Stimulated activated CD4-positive, alpha-beta T cell treated with anti-CD3 and anti-CD28 coated beads, TNF-alpha, amount 100 ng/mL, for 1 hour (primary cell): Measurements from ENCODE around the gene FBXO31.
A peak's percentile ranks its signal among the peaks of the same experiment; 100 is the strongest.

Experiments used
- DNase-seq, 3 donors: peaks; one replicate each; pipeline ENCODE4 v3.0.0-alpha.2; 2020; ENCODE audit warnings: low read depth in 3 of 3, low spot score in 1 of 3

The FBXO31 gene

GRCh38 chr16:87316450-87316922 is 67.1 kb downstream of the FBXO31 start:
- DNase-seq = no peak

- no peak for DNase-seq
Measured at GRCh38 chr16:87314990-87315420, 68.6 kb downstream of the FBXO31 start.

GRCh38 chr16:87312008-87312407 is 71.6 kb downstream of the FBXO31 start:
- no peak for DNase-seq

- DNase-seq = no peak
Measured at GRCh38 chr16:87311387-87311786, 72.2 kb downstream of the FBXO31 start.

- no peak for DNase-seq
Measured at GRCh38 chr16:87310610-87311009, 73.0 kb downstream of the FBXO31 start.

- no peak for DNase-seq
Measured at GRCh38 chr16:87309620-87310525, 73.7 kb downstream of the FBXO31 start.

GRCh38 chr16:87308826-87309225 is 74.8 kb downstream of the FBXO31 start:
- no peak for DNase-seq

- no peak for DNase-seq
Measured at GRCh38 chr16:87306516-87306915, 77.1 kb downstream of the FBXO31 start.

GRCh38 chr16:87305505-87306391 is 77.8 kb downstream of the FBXO31 start:
- DNase-seq = no peak

- no peak for DNase-seq
Measured at GRCh38 chr16:87304951-87305350, 78.6 kb downstream of the FBXO31 start.

GRCh38 chr16:87303962-87304521 is 79.5 kb downstream of the FBXO31 start:
- DNase-seq = no peak

GRCh38 chr16:87303431-87303930 is 80.1 kb downstream of the FBXO31 start:
- DNase-seq = no peak

GRCh38 chr16:87298857-87299465 is 84.6 kb downstream of the FBXO31 start:
- DNase-seq = no peak

GRCh38 chr16:87297918-87298631 is 85.5 kb downstream of the FBXO31 start:
- peak in 1 of 3 donors; percentile 22 for DNase-seq

- no peak for DNase-seq
Measured at GRCh38 chr16:87297407-87297806, 86.2 kb downstream of the FBXO31 start.

GRCh38 chr16:87295661-87296531 is 87.7 kb downstream of the FBXO31 start:
- no peak for DNase-seq

GRCh38 chr16:87295259-87295658 is 88.3 kb downstream of the FBXO31 start:
- no peak for DNase-seq

GRCh38 chr16:87293990-87294389 is 89.6 kb downstream of the FBXO31 start:
- DNase-seq = no peak

GRCh38 chr16:87291944-87292343 is 91.6 kb downstream of the FBXO31 start:
- DNase-seq = no peak
